Right hindlimb (tissue), 1 donor: ENCODE data around the gene PDE6G.
A peak's percentile ranks its signal among the peaks of the same experiment; 100 is the strongest.

Experiments
- DNase-seq: peaks from one replicate; pipeline ENCODE4 v3.0.0-alpha.2; 2018

PDE6G gene

DNA sequence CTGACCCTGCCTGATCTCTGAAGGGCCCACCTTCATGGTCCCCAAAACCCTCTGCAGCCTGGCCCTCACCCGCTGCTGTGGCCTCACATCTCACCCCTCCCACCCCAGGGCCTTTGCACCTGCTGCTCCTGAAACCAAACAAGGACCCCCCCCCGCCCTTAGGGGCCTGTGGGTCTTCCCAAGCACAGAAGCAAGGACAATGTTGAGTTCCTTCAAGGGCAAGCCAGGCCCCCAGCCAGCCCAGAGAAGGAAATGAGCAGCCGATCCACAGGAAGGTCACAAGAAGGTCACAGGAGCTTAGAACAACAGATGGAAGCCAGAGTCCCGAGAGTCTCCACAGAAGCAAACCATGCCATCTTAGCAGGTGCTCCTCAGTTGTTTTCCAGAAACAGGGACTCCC lies 493 bp upstream of the PDE6G start:
- DNase-seq = peak; percentile 17

DNA sequence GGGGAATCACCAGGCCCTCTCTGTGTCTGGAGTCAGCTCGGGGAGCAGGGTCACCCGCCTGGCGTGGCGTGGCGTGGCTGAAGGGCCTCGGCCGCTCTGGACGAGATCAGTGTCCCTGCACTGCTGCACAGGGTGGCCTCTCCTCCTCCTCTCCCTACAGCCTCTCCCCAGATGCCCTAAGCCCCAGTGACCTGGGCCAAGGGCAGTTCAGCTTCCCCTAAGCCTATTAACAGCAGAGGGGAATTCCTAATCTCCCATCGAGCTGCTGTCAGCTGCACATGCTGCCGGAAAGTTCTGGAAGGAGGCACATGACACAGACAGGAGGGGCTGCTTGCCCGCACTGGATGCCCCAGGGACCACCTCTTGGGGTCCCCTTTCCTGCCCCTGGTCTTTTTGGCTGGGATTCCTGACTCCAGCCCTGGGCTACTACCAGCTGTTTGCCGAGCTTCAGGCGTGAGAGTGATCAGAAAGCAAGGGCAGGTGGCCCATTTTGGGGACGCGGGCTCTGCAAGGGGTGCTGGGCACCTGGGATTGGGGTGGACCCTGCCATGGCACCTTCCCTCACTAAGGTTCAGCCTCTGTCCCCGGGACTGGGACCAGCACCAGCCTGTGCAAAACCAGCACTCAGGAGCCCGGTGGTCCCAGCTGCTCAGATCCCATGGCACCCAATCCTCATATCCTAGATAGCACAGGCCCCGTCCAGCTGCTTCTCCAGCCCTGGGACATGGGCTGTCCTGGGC lies 794 bp downstream of the PDE6G start:
- DNase-seq = peak; percentile 11

DNA sequence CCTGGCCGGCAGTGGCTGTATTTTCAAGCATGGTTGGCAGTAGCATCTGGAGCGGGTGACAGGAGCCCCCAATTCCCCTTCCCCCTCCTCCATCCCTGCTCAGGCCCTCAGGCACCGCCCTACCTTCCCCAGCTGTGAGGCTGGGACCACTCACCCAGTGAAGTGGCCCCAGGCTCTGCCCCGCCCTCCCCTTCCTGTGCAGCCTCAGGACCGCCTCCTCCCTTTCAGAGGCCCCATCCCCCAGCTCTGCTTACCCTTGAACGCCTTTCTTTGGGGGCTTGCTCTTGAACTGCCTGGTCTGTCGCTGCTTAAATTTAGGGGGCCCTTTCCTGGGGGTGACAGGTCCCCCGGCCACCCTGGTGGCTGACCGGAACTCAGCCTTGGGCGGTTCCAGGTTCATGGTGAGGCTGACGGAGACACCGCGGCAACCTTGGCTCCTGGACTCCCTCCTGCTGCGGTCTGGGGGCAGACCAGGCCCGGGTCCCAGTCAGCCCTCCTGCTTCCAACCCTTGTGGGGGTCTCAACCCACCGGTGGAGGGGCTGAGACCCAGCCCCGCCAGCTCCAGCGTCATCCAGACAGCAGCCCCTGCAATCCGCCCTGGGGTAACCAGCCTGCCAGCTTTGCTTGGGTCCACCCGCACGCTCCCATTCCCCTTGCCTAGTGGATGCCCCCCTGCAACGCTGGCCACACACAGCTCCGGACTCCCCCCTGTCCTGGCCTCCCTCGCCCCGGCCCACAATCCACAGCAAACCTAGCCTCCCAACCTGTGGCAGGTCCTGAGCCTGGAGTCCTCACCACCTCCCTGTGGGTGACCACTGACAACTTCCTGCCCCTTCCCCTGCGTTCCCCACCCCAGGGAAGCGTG lies 3.2 kb downstream of the PDE6G start:
- DNase-seq = no peak

DNA sequence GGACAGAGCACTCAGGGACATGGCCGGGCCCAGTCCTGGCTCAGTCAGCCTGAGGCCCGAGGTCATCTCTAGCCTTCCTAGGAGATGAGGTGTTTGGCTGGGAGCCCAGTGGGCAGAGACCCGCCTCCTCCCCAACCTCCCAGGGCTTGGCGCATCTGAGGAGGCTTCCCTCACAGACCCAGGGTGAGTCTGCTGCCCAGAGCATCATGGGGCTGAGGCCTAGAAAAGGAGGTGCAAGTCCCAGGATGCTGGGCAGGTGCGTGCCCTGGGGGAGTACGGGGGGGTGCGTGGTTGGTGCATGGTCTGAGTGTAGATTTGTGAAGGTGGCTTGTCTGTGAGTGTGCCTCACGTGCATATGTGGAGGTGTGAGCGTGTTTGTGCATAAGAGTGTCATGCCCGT lies 4.7 kb downstream of the PDE6G start:
- no peak for DNase-seq

DNA sequence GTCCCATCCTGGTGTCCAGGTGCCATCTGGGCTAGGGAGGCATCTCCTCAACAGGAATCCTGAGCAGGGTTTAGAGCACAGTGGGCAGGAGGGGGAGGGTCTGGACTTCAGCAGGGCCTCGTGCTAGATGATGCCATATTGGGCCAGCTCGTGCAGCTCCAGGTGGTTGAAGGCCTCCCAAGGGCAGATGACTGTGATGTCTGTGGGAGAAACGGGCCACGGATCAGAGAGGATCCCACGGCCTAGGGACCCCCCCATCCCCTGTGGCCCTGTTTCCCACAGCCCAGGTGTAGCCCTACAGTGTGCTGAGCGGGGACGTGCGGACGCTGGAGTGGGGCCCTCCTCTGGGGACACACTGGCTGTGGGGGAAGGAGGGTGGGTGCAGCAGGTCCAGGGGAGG lies 5.4 kb downstream of the PDE6G start:
- no peak for DNase-seq

DNA sequence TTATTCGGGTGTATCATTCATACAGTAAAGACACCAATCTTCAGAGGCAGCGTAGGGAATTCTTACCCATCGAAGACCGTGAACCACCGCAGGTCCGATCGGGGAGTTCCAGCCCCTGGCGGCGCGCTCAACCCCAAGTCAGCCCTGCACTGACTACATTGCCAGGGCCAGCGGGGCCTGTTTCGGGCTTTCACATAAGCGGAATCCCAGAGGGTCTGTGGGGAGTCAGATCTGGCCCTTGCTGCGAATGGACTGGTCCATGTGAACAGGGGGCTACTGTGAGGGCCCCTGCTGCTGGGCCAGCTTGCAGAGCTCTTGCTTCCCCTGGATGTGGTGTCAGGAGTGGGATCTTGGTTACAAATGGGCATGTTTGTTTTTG lies 7.6 kb downstream of the PDE6G start:
- no peak for DNase-seq

DNA sequence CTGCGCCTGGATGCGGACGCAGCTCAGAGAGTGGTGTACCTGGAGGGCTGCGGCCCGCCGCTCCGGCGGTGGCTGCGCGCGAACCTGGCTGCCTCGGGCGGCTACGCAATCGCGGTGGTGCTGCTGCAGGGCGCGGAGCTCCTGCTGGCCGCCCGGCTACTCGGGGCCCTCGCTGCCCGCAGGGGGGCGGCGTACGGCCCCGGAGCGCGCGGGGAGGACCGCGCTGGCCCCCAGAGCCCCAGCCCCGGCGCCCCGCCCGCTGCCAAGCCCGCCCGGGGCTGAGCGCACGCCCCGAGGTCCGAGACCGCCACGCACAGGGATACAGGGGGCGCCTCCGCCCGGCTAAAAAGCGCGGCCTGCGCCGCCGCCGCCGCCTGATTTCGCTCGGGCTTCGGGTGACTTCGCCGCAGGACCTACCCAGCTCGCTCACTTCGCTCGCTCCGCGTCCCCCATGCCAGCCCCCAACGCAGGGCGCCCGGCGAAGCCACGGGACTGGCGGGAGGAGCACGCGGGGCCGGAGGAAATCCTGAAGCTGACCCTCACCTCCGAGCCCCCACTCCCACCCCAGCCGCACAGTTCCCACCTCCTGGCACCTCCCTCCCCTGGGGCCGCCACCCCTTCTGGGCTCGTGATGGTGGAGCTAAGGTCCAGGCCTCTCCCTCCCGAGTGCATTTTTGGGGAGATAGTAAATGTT lies 8.2 kb downstream of the PDE6G start:
- DNase-seq = no peak

DNA sequence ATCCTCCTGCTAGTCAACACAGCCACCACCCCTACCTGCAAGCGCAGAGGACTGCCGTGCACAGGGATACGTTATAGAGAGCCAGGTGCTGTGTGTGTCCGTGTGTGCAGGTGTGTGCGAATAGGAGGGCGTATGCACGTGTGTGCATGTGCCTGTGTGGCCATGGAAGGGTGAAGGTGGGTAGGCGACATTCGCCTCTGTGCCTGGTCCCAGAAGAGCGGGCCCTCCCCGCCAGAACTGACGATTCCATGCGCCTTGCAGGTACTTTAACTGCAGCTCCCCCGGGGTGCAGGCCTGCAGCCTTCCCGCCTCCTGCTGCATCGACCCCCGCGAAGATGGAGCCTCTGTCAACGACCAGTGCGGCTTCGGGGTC lies 8.7 kb downstream of the PDE6G start:
- DNase-seq = no peak

DNA sequence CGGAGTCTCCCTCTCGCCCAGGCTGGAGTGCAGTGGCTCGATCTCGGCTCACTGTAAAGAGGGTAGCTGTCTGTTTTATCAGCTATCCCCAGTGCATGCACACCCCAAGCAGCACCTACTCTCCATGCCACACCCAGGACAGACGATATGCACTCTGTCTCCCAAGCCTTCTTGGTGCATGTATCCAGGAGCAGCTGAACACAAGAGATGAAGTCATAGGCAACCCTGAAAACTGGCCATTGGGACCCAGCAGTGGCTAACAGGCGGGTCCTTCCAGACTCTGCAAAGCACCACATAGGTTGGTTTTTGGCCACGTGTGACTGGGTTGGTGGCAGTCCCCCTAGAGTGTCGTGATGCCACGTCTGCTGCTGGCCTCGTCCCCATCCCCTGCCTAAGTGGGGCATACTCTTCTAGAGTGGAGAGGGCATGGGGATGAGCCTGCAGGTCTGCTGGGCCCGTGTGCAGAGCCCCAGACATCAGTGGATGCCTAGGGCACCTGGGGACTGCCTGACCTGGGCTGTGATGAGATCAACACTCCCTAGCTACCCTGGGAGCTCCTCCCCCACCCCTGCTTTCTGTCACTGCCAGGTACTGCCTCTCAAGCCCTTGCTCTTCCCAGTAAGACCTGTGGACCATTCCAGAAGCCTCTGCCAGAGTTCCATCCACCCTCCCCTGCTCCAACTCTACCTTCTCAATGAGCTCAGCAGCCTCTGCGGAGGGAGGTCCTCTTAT lies 9.3 kb downstream of the PDE6G start:
- no peak for DNase-seq

DNA sequence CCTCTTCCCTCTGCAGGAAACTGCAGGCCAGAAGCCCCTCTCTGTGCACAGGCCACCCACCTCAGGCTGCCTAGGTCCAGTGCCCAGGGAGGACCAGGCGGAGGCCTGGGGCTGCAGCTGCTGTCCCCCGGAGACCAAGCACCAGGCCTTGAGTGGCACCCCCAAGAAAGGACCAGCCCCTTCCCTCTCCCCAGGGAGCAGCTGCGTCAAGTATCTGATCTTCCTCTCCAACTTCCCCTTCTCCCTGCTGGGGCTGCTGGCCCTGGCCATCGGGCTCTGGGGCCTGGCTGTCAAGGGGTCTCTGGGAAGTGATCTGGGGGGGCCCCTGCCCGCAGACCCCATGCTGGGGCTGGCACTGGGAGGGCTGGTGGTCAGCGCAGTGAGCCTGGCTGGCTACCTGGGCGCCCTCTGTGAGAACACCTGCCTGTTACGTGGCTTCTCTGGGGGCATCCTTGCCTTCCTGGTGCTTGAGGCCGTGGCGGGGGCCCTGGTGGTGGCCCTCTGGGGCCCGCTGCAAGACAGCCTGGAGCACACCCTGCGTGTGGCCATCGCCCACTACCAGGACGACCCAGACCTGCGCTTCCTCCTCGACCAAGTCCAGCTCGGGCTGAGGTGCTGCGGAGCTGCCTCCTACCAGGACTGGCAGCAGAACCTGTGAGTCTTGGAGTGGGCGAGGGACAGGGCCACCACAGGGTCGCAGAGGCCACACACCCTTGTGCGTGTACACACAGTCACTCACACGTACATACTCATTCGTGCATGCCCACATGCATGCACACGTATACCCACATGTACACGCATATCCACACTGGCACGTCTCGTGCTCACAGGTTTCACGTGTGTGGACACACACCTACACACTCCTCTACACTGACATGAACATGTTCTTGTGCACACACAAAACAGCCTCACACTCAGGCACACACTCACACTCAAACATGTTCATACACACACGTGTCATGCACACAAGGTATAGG lies 11.1 kb downstream of the PDE6G start:
- DNase-seq = no peak

DNA sequence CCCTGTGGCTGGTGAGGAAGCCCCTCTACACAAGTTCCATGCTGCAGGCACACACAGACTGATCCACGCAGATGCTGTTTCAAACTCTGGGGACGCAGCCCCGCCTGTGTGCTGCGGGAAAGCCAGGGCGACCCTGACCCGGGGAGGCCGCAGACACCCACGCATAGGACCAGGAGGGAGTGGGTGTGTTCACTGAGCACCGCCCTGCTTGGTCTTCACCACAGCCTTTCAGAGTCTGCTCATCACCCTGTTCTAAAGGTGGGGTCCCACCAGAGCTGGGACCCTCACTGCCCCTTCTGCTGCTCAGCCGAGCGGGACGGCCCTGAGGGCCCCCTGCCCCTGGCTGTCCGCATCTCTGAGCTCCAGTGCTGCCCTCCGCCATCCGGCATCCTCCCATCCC lies 11.8 kb downstream of the PDE6G start:
- DNase-seq = no peak

DNA sequence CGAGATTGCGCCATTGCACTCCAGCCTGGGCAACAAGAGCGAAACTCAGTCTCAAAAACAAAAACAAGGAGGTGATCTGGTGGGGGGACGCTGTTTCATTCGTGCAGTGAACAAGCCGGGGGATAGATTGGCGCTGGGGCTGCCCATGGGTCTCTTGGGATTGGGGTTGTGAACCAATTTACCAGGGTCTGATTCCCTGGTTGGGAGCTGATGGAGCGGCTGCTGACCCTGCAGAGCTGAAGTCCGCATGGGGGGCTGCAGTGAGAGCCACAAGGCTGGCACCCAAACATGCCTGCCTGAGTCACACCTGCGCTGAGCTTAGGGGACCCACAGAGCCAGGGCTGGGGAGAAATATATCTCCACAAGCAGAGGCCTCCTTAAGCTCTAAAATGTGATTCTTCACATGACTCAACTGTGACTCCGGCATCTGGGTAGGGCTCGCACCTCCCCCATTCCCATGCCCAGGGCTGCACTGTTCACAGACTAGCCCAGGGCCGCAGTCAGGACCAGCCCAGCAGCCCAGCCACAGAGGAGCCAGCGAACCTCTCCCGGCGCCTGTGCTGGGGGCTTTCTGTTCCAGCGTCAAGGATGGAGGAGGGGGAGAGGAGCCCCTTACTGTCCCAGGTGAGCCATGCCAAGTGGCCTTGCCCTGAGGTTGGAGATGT lies 14.4 kb downstream of the PDE6G start:
- DNase-seq = no peak

DNA sequence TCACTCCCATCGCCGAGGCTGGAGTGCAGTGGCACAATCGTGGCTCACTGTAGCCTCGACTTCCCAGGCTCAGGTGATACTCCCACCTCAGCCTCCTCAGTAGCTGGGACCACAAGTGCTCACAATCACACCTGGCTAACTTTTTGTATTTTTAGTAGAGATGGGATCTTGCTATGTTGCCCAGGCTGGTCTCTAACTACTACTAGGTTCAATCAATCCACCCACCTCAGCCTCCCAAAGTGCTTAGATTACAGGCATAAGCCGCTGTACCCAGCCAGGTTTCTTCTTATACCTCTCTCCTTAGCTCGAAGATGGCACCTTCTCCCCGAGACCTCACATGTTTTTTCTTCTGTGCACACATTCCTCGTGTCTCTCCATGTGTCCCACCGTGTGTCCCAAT lies 16.3 kb downstream of the PDE6G start:
- no peak for DNase-seq

DNA sequence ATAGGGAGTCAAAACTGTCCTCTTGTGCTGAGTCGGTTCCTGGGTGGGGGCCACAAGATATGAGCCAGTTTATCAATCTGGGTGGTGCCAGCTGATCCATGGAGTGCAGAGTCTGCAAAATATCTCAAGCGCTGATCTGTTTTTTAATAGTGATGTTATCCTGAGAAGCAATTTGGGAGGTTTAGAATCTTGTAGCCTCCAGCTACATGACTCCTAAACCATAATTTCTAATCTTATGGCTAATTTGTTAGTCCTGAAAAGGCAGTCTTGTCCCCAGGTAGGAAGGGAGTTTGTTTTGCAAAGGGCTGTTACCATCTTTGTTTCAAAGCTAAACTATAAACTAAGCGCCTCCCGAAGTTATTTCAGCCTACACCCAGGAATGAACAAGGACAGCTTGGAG lies 17.7 kb downstream of the PDE6G start:
- no peak for DNase-seq

DNA sequence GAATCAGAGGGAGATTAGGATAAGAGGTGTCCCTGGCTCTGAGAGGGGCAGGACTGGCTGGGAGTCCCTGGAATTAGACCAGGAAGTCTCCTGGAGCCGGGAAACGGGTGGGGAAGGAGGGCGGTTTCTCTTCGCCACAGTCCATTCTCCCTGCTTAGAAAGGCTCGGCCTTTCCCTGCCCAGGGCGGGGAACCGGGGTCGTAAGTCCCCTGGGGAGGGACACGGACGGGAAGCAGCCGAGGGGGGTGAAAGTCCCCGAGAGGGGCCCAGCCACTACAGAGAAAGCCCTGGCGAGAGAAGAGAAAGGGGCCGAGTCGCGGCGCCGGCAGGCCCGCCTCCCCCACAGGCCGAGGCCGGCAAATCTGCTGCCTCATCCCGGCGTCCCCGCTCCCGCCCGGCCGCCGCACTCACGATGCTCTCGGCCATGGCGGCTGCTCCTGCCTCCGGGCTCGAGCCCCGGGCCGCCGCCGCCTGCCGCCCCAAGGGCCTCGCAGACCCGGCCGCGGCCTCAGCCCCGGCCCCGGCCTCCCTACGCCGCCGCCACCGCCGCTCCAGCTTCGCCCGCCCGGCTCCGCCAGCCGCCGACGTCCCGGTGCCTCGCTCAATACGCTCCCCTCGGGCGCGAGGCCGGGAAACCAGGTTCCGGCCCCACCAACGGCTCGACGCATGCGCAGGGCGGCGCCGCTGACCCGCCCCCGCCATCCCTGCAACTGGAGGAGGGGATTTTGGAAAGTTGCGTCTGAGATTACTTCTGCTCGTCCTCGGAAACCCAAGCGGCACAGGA lies 19.6 kb downstream of the PDE6G start, which contains the start of the genes NPLOC4 and TSPAN10:
NPLOC4 (minus strand) TSS at position 608 of the 784 bp plus-strand sequence; CDS start at position 426, 182 bp downstream.
TSPAN10 (plus strand) TSS at position 692 of the 784 bp plus-strand sequence. CDS start 5,217 bp downstream, outside the sequence.
- DNase-seq = peak; percentile 92

DNA sequence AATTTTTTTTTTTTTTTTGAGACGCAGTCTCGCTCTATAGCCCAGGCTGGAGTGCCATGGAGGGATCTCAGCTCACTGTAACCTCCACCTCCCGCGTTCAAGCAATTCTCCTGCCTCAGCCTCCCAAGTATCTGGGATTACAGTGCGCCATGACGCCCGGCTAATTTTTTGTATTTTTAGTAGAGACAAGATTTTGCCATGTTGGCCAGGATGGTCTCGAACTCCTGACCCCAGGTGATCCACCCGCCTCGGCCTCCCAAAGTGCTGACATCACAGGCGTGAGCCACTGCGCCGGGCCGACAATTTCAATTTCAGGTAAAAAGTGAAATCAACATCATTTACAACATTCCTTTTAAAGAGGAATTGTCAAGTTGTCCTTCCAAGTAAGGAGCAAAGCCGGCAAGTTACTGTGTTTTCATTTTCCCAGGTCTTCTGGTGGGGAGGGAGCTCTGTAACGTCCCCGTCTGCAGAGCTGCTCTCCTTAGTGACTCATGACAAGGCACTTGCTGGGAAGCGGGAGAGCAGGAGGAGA lies 20.3 kb downstream of the PDE6G start:
- DNase-seq = no peak

DNA sequence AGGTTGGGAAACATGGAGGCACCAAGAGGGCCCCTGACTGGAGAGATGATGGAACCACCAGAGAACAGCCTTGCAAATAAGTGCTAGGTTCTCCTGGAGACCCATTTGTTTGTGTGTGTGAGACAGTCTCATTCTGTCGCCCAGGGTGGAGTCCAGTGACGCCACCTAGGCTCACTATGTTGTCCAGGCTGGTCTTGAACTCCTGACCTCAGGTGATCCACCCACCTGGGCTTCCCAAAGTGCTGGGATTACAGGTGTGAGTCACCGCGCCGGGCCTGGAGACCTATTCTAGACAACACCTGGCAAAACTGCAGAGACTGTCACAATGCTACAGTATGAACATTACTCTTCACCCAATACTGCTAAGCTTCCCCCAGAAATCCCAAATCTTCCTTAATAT lies 20.9 kb downstream of the PDE6G start:
- no peak for DNase-seq

DNA sequence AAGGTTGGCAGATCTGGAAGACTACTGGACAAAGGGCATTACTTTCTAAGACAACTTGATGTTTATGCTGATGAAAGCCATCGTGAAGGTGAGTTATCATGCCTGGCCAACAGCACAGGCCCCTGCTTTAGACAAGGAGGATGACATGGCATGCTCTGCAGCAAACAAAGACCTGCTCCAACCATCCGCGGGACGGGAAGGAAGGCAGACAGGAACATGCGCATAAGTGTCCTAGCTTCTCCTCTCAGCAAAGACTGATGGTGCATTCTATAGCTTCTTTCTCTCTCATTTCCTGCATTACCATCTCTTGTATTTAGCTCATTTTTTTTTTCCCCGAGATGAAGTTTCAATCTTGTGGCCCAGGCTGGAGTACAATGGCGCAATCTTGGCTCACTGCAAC lies 24.9 kb downstream of the PDE6G start:
- no peak for DNase-seq

DNA sequence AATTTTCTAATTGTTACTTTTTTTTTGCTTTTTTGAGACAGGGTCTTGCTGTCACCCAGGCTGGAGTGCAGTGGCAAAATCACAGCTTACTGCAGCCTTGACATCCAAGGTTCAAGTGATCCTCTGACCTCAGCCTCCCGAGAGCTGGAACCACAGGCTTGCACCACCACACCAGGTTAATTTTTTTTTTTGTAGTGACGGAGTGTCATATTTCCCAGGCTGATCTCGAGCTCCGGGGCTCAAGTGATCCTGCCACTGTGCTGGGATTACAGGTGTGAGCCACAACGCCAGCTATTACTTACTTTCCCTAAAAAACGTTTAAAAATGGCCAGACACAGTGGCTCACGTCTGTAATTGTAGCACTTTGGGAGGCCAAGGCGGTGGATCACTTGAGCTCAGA lies 26.1 kb downstream of the PDE6G start:
- DNase-seq = no peak
